Measurements from ENCODE around the gene RBM5. TPM values are rescaled to one million over a fixed set of nuclear protein-coding genes. Genes with fewer than 3 reads are reported as not detected.

The RBM5 gene
- polyA plus RNA-seq, 4 donors, result 57.1 to 216 (median 84.3) TPM

GRCh38 chr3:50111757-50112156, 23.0 kb downstream of the RBM5 start:
- H3K4me1 ChIP-seq (ENCODE audit: control insufficient read depth in 3 of 3, insufficient read depth in 2 of 3, low read depth in 1 of 3, low read length in 2 of 3), result no peaks in the 10 kb centered on the region
- no peak overlapping the region for H3K4me3 ChIP-seq (ENCODE audit: low read depth in 1 of 3, low read length in 3 of 3)
- H3K27me3 ChIP-seq (ENCODE audit: control insufficient read depth in 3 of 3, insufficient read depth in 3 of 3, low read length in 3 of 3), result no peaks in the 10 kb centered on the region
- WGBS, 3 donors, result 83 to 88% (median 86%) methylated on average over 5 of the region's 5 CpGs
- H3K36me3 ChIP-seq (ENCODE audit: control insufficient read depth in 3 of 3, insufficient read depth in 2 of 3, low read depth in 1 of 3, low read length in 3 of 3), result peaks cover 55 to 83% (median 59%) of the 10 kb centered on the region in 3 donors
- DNase-seq, result no peak
- H3K27ac ChIP-seq (ENCODE audit: low read depth in 1 of 3, low read length in 2 of 3), result no peak overlapping the region
- no peak for FAIRE-seq
- no peaks in the 10 kb centered on the region for H3K9me3 ChIP-seq (ENCODE audit: control insufficient read depth in 2 of 2, insufficient read depth in 1 of 2, low read depth in 1 of 2, low read length in 1 of 2)

GRCh38 chr3:50112462-50112861, 23.7 kb downstream of the RBM5 start:
- H3K9me3 ChIP-seq (ENCODE audit: control insufficient read depth in 2 of 2, insufficient read depth in 1 of 2, low read depth in 1 of 2, low read length in 1 of 2), result no peaks in the 10 kb centered on the region
- WGBS, 3 donors, result 91 to 100% (median 98%) methylated on average over 3 of the region's 3 CpGs
- H3K4me1 ChIP-seq (ENCODE audit: control insufficient read depth in 3 of 3, insufficient read depth in 2 of 3, low read depth in 1 of 3, low read length in 2 of 3), result no peaks in the 10 kb centered on the region
- FAIRE-seq (no peak), DNase-seq (no peak)
- H3K4me3 ChIP-seq (ENCODE audit: low read depth in 1 of 3, low read length in 3 of 3), result no peak overlapping the region
- H3K27me3 ChIP-seq (ENCODE audit: control insufficient read depth in 3 of 3, insufficient read depth in 3 of 3, low read length in 3 of 3), result no peaks in the 10 kb centered on the region
- H3K36me3 ChIP-seq (ENCODE audit: control insufficient read depth in 3 of 3, insufficient read depth in 2 of 3, low read depth in 1 of 3, low read length in 3 of 3), result peaks cover 56 to 84% (median 56%) of the 10 kb centered on the region in 3 donors
- no peak overlapping the region for H3K27ac ChIP-seq (ENCODE audit: low read depth in 1 of 3, low read length in 2 of 3)

GRCh38 chr3:50117120-50117519, 28.4 kb downstream of the RBM5 start:
- H3K36me3 ChIP-seq (ENCODE audit: control insufficient read depth in 3 of 3, insufficient read depth in 2 of 3, low read depth in 1 of 3, low read length in 3 of 3), result peaks cover 31 to 90% (median 51%) of the 10 kb centered on the region in 3 donors
- H3K27ac ChIP-seq (ENCODE audit: low read depth in 1 of 3, low read length in 2 of 3), result no peak overlapping the region
- DNase-seq, result no peak
- 91 to 98% (median 95%) methylated on average over 8 of the region's 8 CpGs for WGBS, 3 donors
- H3K4me3 ChIP-seq (ENCODE audit: low read depth in 1 of 3, low read length in 3 of 3), result no peak overlapping the region
- H3K9me3 ChIP-seq (ENCODE audit: control insufficient read depth in 2 of 2, insufficient read depth in 1 of 2, low read depth in 1 of 2, low read length in 1 of 2), result no peaks in the 10 kb centered on the region
- H3K27me3 ChIP-seq (ENCODE audit: control insufficient read depth in 3 of 3, insufficient read depth in 3 of 3, low read length in 3 of 3), result no peaks in the 10 kb centered on the region
- FAIRE-seq, result no peak
- peaks cover 2 to 4% (median 4%) of the 10 kb centered on the region in 3 donors for H3K4me1 ChIP-seq (ENCODE audit: control insufficient read depth in 3 of 3, insufficient read depth in 2 of 3, low read depth in 1 of 3, low read length in 2 of 3)

GRCh38 chr3:50118237-50118636, 29.5 kb downstream of the RBM5 start:
- no peaks in the 10 kb centered on the region for H3K27me3 ChIP-seq (ENCODE audit: control insufficient read depth in 3 of 3, insufficient read depth in 3 of 3, low read length in 3 of 3)
- H3K4me1 ChIP-seq (ENCODE audit: control insufficient read depth in 3 of 3, insufficient read depth in 2 of 3, low read depth in 1 of 3, low read length in 2 of 3), result peaks cover 2 to 4% (median 4%) of the 10 kb centered on the region in 3 donors
- 89 to 92% (median 90%) methylated on average over 10 of the region's 10 CpGs for WGBS, 3 donors
- peaks cover 29 to 83% (median 46%) of the 10 kb centered on the region in 3 donors for H3K36me3 ChIP-seq (ENCODE audit: control insufficient read depth in 3 of 3, insufficient read depth in 2 of 3, low read depth in 1 of 3, low read length in 3 of 3)
- no peak for DNase-seq
- H3K4me3 ChIP-seq (ENCODE audit: low read depth in 1 of 3, low read length in 3 of 3), result no peak overlapping the region
- no peak for FAIRE-seq
- H3K9me3 ChIP-seq (ENCODE audit: control insufficient read depth in 2 of 2, insufficient read depth in 1 of 2, low read depth in 1 of 2, low read length in 1 of 2), result no peaks in the 10 kb centered on the region
- no peak overlapping the region for H3K27ac ChIP-seq (ENCODE audit: low read depth in 1 of 3, low read length in 2 of 3)

- peaks cover 0 to 3% (median 0%) of the 10 kb centered on the region in 3 donors for H3K27me3 ChIP-seq (ENCODE audit: control insufficient read depth in 3 of 3, insufficient read depth in 3 of 3, low read length in 3 of 3)
- peaks cover 2 to 14% (median 4%) of the 10 kb centered on the region in 3 donors for H3K4me1 ChIP-seq (ENCODE audit: control insufficient read depth in 3 of 3, insufficient read depth in 2 of 3, low read depth in 1 of 3, low read length in 2 of 3)
- H3K27ac ChIP-seq (ENCODE audit: low read depth in 1 of 3, low read length in 2 of 3), result no peak overlapping the region
- H3K36me3 ChIP-seq (ENCODE audit: control insufficient read depth in 3 of 3, insufficient read depth in 2 of 3, low read depth in 1 of 3, low read length in 3 of 3), result peaks cover 22 to 75% (median 37%) of the 10 kb centered on the region in 3 donors
- FAIRE-seq (no peak), DNase-seq (no peak)
- 85 to 86% (median 86%) methylated on average over 3 of the region's 3 CpGs for WGBS, 3 donors
- no peak overlapping the region for H3K4me3 ChIP-seq (ENCODE audit: low read depth in 1 of 3, low read length in 3 of 3)
- H3K9me3 ChIP-seq (ENCODE audit: control insufficient read depth in 2 of 2, insufficient read depth in 1 of 2, low read depth in 1 of 2, low read length in 1 of 2), result no peaks in the 10 kb centered on the region
These were observed 31.1 kb downstream of the RBM5 start for GRCh38 chr3:50119786-50120185.

- DNase-seq (peak in 1 of 2 donors; percentile 16), FAIRE-seq (no peak)
- H3K27me3 ChIP-seq (ENCODE audit: control insufficient read depth in 3 of 3, insufficient read depth in 3 of 3, low read length in 3 of 3), result peaks cover 0 to 4% (median 0%) of the 10 kb centered on the region in 3 donors
- H3K4me3 ChIP-seq (ENCODE audit: low read depth in 1 of 3, low read length in 3 of 3), result no peak overlapping the region
- H3K4me1 ChIP-seq (ENCODE audit: control insufficient read depth in 3 of 3, insufficient read depth in 2 of 3, low read depth in 1 of 3, low read length in 2 of 3), result peaks cover 2 to 17% (median 4%) of the 10 kb centered on the region in 3 donors
- H3K36me3 ChIP-seq (ENCODE audit: control insufficient read depth in 3 of 3, insufficient read depth in 2 of 3, low read depth in 1 of 3, low read length in 3 of 3), result peaks cover 14 to 68% (median 31%) of the 10 kb centered on the region in 3 donors
- no peak overlapping the region for H3K27ac ChIP-seq (ENCODE audit: low read depth in 1 of 3, low read length in 2 of 3)
- no peaks in the 10 kb centered on the region for H3K9me3 ChIP-seq (ENCODE audit: control insufficient read depth in 2 of 2, insufficient read depth in 1 of 2, low read depth in 1 of 2, low read length in 1 of 2)
- 85 to 88% (median 85%) methylated on average over 10 of the region's 10 CpGs for WGBS, 3 donors
These were observed 31.8 kb downstream of the RBM5 start for GRCh38 chr3:50120364-50121071.

GRCh38 chr3:50121072-50122032, 32.6 kb downstream of the RBM5 start:
- H3K27ac ChIP-seq (ENCODE audit: low read depth in 1 of 3, low read length in 2 of 3), result no peak overlapping the region
- peaks cover 0 to 12% (median 0%) of the 10 kb centered on the region in 3 donors for H3K27me3 ChIP-seq (ENCODE audit: control insufficient read depth in 3 of 3, insufficient read depth in 3 of 3, low read length in 3 of 3)
- H3K9me3 ChIP-seq (ENCODE audit: control insufficient read depth in 2 of 2, insufficient read depth in 1 of 2, low read depth in 1 of 2, low read length in 1 of 2), result no peaks in the 10 kb centered on the region
- H3K4me1 ChIP-seq (ENCODE audit: control insufficient read depth in 3 of 3, insufficient read depth in 2 of 3, low read depth in 1 of 3, low read length in 2 of 3), result peaks cover 2 to 25% (median 7%) of the 10 kb centered on the region in 3 donors
- peaks cover 11 to 61% (median 25%) of the 10 kb centered on the region in 3 donors for H3K36me3 ChIP-seq (ENCODE audit: control insufficient read depth in 3 of 3, insufficient read depth in 2 of 3, low read depth in 1 of 3, low read length in 3 of 3)
- FAIRE-seq, result no peak
- WGBS, 3 donors, result 27 to 33% (median 33%) methylated on average over 13 of the region's 13 CpGs
- H3K4me3 ChIP-seq (ENCODE audit: low read depth in 1 of 3, low read length in 3 of 3), result no peak overlapping the region
- peak; percentile 78 to 87 for DNase-seq

- Histone ChIP-seq H3K4me1 (ENCODE audit: control insufficient read depth in 3 of 3, insufficient read depth in 2 of 3, low read depth in 1 of 3, low read length in 2 of 3) (peaks cover 2 to 33% (median 7%) of the 10 kb centered on the region in 3 donors), H3K4me3 (ENCODE audit: low read depth in 1 of 3, low read length in 3 of 3) (no peak overlapping the region), H3K27ac (ENCODE audit: low read depth in 1 of 3, low read length in 2 of 3) (no peak overlapping the region), H3K36me3 (ENCODE audit: control insufficient read depth in 3 of 3, insufficient read depth in 2 of 3, low read depth in 1 of 3, low read length in 3 of 3) (peaks cover 5 to 55% (median 19%) of the 10 kb centered on the region in 3 donors), H3K27me3 (ENCODE audit: control insufficient read depth in 3 of 3, insufficient read depth in 3 of 3, low read length in 3 of 3) (peaks cover 0 to 12% (median 0%) of the 10 kb centered on the region in 3 donors), H3K9me3 (ENCODE audit: control insufficient read depth in 2 of 2, insufficient read depth in 1 of 2, low read depth in 1 of 2, low read length in 1 of 2) (no peaks in the 10 kb centered on the region)
- DNase-seq (peak; percentile 31 to 63), FAIRE-seq (no peak)
- whole genome bisulfite sequencing, 3 donors, result 41 to 84% (median 73%) methylated on average over 2 of the region's 2 CpGs
These were observed 33.4 kb downstream of the RBM5 start for GRCh38 chr3:50122071-50122470.
